Karpas-422 (cell line): ENCODE measurements around the gene DNAH9. TPM values are rescaled to one million over a fixed set of nuclear protein-coding genes. Genes with fewer than 3 reads are reported as not detected.
"Not testable (repeated sequence)": the region's sequence is repeated elsewhere in the genome, so short reads cannot be mapped to it uniquely, and the experiment has no call there.

Experiments
- DNase-seq: peaks from one replicate; pipeline ENCODE4 v3.0.0-alpha.2; 2015
- H2AFZ ChIP-seq: fragments of 200-600 bp; sonication (generic); 2 replicates; pipeline ENCODE4 v1.6.1; 2014; ENCODE audit warnings: antibody characterized with exemption, low read length, mixed read lengths
- H3K27ac ChIP-seq: fragments of 200-600 bp; sonication (generic); 2 replicates; pipeline ENCODE4 v1.5.1; 2014; ENCODE audit warnings: mild to moderate bottlenecking, low read length, moderate library complexity
- H3K27me3 ChIP-seq: fragments of 200-600 bp; sonication (generic); 2 replicates; pipeline ENCODE4 v1.6.1; 2014; ENCODE audit warnings: low read length, mixed read lengths
- H3K36me3 ChIP-seq: fragments of 200-600 bp; sonication (generic); 2 replicates; pipeline ENCODE4 v1.6.1; 2014; ENCODE audit warnings: low read length, mixed read lengths; ENCODE audit not compliant: insufficient read depth
- H3K4me1 ChIP-seq: fragments of 200-600 bp; sonication (generic); 2 replicates; pipeline ENCODE4 v1.6.1; 2014; ENCODE audit warnings: mild to moderate bottlenecking, low read length, mixed read lengths
- H3K4me2 ChIP-seq: fragments of 200-600 bp; sonication (generic); 2 replicates; pipeline ENCODE4 v1.6.1; 2014; ENCODE audit warnings: low read length, low read depth, mild to moderate bottlenecking; ENCODE audit not compliant: poor library complexity, severe bottlenecking
- H3K4me3 ChIP-seq: fragments of 200-600 bp; sonication (generic); 2 replicates; pipeline ENCODE4 v1.5.1; 2014; ENCODE audit warnings: mild to moderate bottlenecking, antibody characterized with exemption, low read length, mixed read lengths
- H3K79me2 ChIP-seq: fragments of 200-600 bp; sonication (generic); 2 replicates; pipeline ENCODE4 v1.6.1; 2014; ENCODE audit warnings: mild to moderate bottlenecking, low read length, mixed read lengths
- H3K9ac ChIP-seq: fragments of 200-600 bp; sonication (generic); 2 replicates; pipeline ENCODE4 v1.6.0; 2014; ENCODE audit warnings: low read length
- H3K9me2 ChIP-seq: fragments of 200-600 bp; sonication (generic), shearing (Covaris generic); replicated peaks from 2 replicates; pipeline ENCODE4 v1.6.0; 2014; ENCODE audit warnings: mild to moderate bottlenecking, low read length, moderate library complexity; ENCODE audit not compliant: insufficient read depth
- H3K9me3 ChIP-seq: fragments of 300-700, 200-600 bp; sonication (generic); 2 replicates; pipeline ENCODE4 v1.6.1; 2014; ENCODE audit warnings: low read length, mixed read lengths
- H4K20me1 ChIP-seq: fragments of 200-600 bp; sonication (generic); 2 replicates; pipeline ENCODE4 v1.6.1; 2014; ENCODE audit warnings: mild to moderate bottlenecking, antibody characterized with exemption, low read length, low read depth; ENCODE audit not compliant: insufficient read depth
- total RNA-seq: library from RNA; depleted of rRNA; stranded (reverse); fragments of >200 nt; shearing (Covaris generic); gene quantifications from 2 replicates; pipeline ENCODE4 v1.2.3, GENCODE V29; 2014; ENCODE audit warnings: low replicate concordance

Gene DNAH9
- total RNA-seq, 1 experiment from 2014 or later, result not detected

DNA sequence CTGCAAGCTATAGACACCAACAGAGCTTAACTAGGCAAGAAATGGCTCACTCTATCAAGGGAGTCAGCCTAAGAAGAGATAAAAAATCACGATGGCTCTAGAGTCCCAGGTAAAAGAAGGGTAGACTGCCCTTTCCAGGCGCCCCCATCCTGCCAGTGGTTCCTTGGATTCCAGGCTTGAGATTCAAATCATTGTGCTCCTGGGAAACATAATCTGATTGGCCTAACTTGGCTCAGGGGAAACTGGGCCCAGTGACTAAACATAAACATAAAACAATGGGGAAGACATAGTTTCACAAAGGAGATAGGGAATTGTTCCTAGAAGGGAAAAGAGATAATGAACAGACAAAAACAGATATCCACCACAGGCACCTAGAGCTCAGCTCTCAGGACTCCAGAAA lies 342.6 kb downstream of the DNAH9 start:
- Histone ChIP-seq H3K27me3 (no peaks in the 10 kb centered on the region), H3K9me2 (no peaks in the 10 kb centered on the region), H3K4me2 (no peak overlapping the region), H3K9ac (no peak overlapping the region), H4K20me1 (no peaks in the 10 kb centered on the region), H2AFZ (no peak overlapping the region), H3K79me2 (no peaks in the 10 kb centered on the region), H3K9me3 (no peaks in the 10 kb centered on the region), H3K4me1 (no peaks in the 10 kb centered on the region), H3K27ac (no peak overlapping the region), H3K4me3 (no peak overlapping the region), H3K36me3 (no peaks in the 10 kb centered on the region)
- no peak for DNase-seq

GRCh38 chr17:11943086-11943485 lies 344.8 kb downstream of the DNAH9 start:
- DNase-seq, H3K4me3 ChIP-seq, H3K27me3 ChIP-seq, H3K4me2 ChIP-seq, H3K79me2 ChIP-seq, H4K20me1 ChIP-seq, H3K9me3 ChIP-seq, H3K27ac ChIP-seq, H3K9me2 ChIP-seq, H2AFZ ChIP-seq, H3K4me1 ChIP-seq, H3K9ac ChIP-seq, H3K36me3 ChIP-seq: not testable (repeated sequence)

DNA sequence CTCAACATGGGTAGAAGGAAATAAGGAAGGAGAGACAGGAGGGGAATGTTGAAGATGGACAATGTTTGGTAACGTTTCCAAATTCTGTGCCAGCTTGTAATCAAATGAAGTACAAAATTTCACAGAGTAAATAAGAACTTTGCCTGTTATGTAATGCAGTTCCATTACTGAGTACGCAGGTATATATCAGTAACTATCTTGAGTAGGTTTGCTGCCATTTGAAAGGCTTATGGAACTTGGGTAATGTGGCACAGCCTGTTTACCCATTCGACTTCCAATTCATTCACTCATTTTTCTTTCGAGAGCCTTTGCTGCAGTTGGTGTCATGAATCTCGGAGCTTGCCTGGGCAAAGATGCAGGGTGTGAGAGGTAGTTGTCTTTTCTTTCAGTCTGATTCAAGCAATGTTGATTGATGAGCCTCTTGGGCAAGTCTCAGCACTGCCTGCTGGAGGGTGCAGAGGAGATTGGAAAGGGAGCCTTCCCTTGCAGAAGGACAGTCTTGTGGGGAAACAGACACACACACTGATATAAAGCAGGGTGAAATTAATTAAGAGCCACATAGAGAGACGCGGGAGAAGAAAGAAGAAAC lies 345.6 kb downstream of the DNAH9 start:
- no peak overlapping the region for H3K9ac ChIP-seq
- H3K79me2 ChIP-seq, result no peaks in the 10 kb centered on the region
- no peak for DNase-seq
- no peaks in the 10 kb centered on the region for H3K9me3 ChIP-seq
- H3K9me2 ChIP-seq, result no peaks in the 10 kb centered on the region
- no peaks in the 10 kb centered on the region for H3K27me3 ChIP-seq
- no peaks in the 10 kb centered on the region for H4K20me1 ChIP-seq
- no peak overlapping the region for H3K4me2 ChIP-seq
- no peak overlapping the region for H3K4me3 ChIP-seq
- no peak overlapping the region for H3K27ac ChIP-seq
- no peak overlapping the region for H2AFZ ChIP-seq
- no peaks in the 10 kb centered on the region for H3K36me3 ChIP-seq
- no peaks in the 10 kb centered on the region for H3K4me1 ChIP-seq

GRCh38 chr17:11944587-11944986 lies 346.3 kb downstream of the DNAH9 start:
- Histone ChIP-seq H3K9me3 (no peaks in the 10 kb centered on the region), H4K20me1 (no peaks in the 10 kb centered on the region), H3K27me3 (no peaks in the 10 kb centered on the region), H3K27ac (no peak overlapping the region), H3K36me3 (no peaks in the 10 kb centered on the region), H3K4me1 (no peaks in the 10 kb centered on the region), H3K9ac (no peak overlapping the region), H3K4me2 (no peak overlapping the region), H3K79me2 (no peaks in the 10 kb centered on the region), H3K9me2 (no peaks in the 10 kb centered on the region), H2AFZ (no peak overlapping the region), H3K4me3 (no peak overlapping the region)
- DNase-seq, result no peak

- Histone ChIP-seq H4K20me1 (no peaks in the 10 kb centered on the region), H3K9ac (no peak overlapping the region), H3K9me2 (no peaks in the 10 kb centered on the region), H3K4me2 (no peak overlapping the region), H3K9me3 (no peaks in the 10 kb centered on the region), H3K4me1 (no peaks in the 10 kb centered on the region), H3K27me3 (no peaks in the 10 kb centered on the region), H3K36me3 (0 out of 2 replicates have a peak, but pooled peaks cover 2% of the 10 kb centered on the region), H3K79me2 (no peaks in the 10 kb centered on the region), H3K4me3 (no peak overlapping the region), H2AFZ (no peak overlapping the region), H3K27ac (no peak overlapping the region)
- no peak for DNase-seq
Measured at GRCh38 chr17:11948789-11949188, 350.5 kb downstream of the DNAH9 start.

GRCh38 chr17:11949571-11949970 lies 351.3 kb downstream of the DNAH9 start:
- not testable (repeated sequence) for H4K20me1 ChIP-seq, H3K27ac ChIP-seq, H3K9me3 ChIP-seq, H3K9ac ChIP-seq, H3K9me2 ChIP-seq, H3K4me1 ChIP-seq, DNase-seq, H3K27me3 ChIP-seq, H3K36me3 ChIP-seq, H2AFZ ChIP-seq, H3K79me2 ChIP-seq, H3K4me3 ChIP-seq, H3K4me2 ChIP-seq

GRCh38 chr17:11950771-11951519 lies 352.7 kb downstream of the DNAH9 start:
- H2AFZ ChIP-seq, result no peak overlapping the region

DNA sequence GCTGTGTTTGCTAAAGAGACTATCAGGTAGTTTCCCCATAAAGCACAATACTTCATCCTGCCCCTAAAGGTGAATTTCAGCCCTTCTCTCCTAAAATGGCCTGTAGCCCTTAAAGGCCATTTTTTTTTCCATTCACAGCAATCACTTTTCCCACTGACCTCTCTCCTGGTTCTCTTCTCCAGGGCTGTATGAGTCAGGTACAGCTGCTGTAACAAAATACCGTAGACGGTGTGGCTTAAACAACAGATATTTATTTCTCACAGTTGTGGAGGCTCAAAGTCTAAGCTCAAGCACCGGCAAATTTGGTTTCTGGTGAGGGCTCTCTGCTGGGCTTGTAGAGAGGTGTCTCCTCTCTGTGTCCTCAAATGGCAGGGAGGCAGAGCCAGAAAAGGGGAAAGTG lies 354.3 kb downstream of the DNAH9 start:
- Histone ChIP-seq H4K20me1 (no peaks in the 10 kb centered on the region), H3K4me1 (no peaks in the 10 kb centered on the region), H2AFZ (no peak overlapping the region), H3K4me2 (no peak overlapping the region), H3K27me3 (no peaks in the 10 kb centered on the region), H3K79me2 (no peaks in the 10 kb centered on the region), H3K9me2 (no peaks in the 10 kb centered on the region), H3K9me3 (no peaks in the 10 kb centered on the region), H3K9ac (no peak overlapping the region), H3K36me3 (0 out of 2 replicates have a peak, but pooled peaks cover 4% of the 10 kb centered on the region), H3K4me3 (no peak overlapping the region), H3K27ac (no peak overlapping the region)
- no peak for DNase-seq

More at GRCh38 chr17:11950771-11951519, 352.7 kb downstream of the DNAH9 start:
- Histone ChIP-seq H3K9ac (no peak overlapping the region), H3K9me2 (no peaks in the 10 kb centered on the region), H3K79me2 (no peaks in the 10 kb centered on the region), H3K36me3 (0 out of 2 replicates have a peak, but pooled peaks cover 4% of the 10 kb centered on the region), H3K27me3 (no peaks in the 10 kb centered on the region), H3K27ac (no peak overlapping the region), H4K20me1 (no peaks in the 10 kb centered on the region), H3K9me3 (no peaks in the 10 kb centered on the region), H3K4me3 (no peak overlapping the region), H3K4me2 (no peak overlapping the region), H3K4me1 (no peaks in the 10 kb centered on the region)
- no peak for DNase-seq
